Parathyroid adenoma (tissue), 2 donors: ENCODE measurements around the gene SAXO1.

ENCODE experiments used
- H2AFZ ChIP-seq: fragments of 300-600 bp; sonication (generic); one replicate; pipeline ENCODE4 v1.7.0; 2017; ENCODE audit warnings: antibody characterized with exemption, mild to moderate bottlenecking
- H3K27ac ChIP-seq: fragments of 300-600 bp; sonication (generic); one replicate; pipeline ENCODE4 v1.7.0; 2017
- H3K27me3 ChIP-seq: fragments of 300-600 bp; sonication (generic); one replicate; pipeline ENCODE4 v1.7.0; 2017; ENCODE audit warnings: low read length; ENCODE audit not compliant: control insufficient read depth, insufficient read depth
- H3K36me3 ChIP-seq: fragments of 300-600 bp; sonication (generic); one replicate; pipeline ENCODE4 v1.7.0; 2017; ENCODE audit warnings: low read length; ENCODE audit not compliant: control insufficient read depth, insufficient read depth
- H3K4me1 ChIP-seq: fragments of 300-600 bp; sonication (generic); one replicate; pipeline ENCODE4 v1.7.0; 2017; ENCODE audit warnings: control low read depth
- H3K4me2 ChIP-seq: fragments of 300-600 bp; sonication (generic); one replicate; pipeline ENCODE4 v1.7.0; 2017; ENCODE audit warnings: low read length
- H3K4me3 ChIP-seq: fragments of 300-600 bp; sonication (generic); one replicate; pipeline ENCODE4 v1.7.0; 2017; ENCODE audit warnings: low read depth, low read length
- H3K79me2 ChIP-seq: fragments of 300-600 bp; sonication (generic); one replicate; pipeline ENCODE4 v1.7.0; 2017; ENCODE audit warnings: control low read depth
- H3K9ac ChIP-seq: fragments of 300-600 bp; sonication (generic); one replicate; pipeline ENCODE4 v1.7.0; 2017; ENCODE audit warnings: mild to moderate bottlenecking
- H3K9me3 ChIP-seq: fragments of 300-600 bp; sonication (generic); one replicate; pipeline ENCODE4 v1.7.0; 2017; ENCODE audit warnings: low read length; ENCODE audit not compliant: control insufficient read depth
- CTCF ChIP-seq: fragments of 300-600 bp; sonication (generic); IDR thresholded peaks from one replicate; pipeline ENCODE4 v1.7.0; 2017; ENCODE audit warnings: antibody characterized with exemption, mild to moderate bottlenecking
- donor health status: primary hyperparathyroidism.

The SAXO1 gene

GRCh38 chr9:19050637-19051591 lies 17.9 kb upstream of the SAXO1 start:
- no peak for TF ChIP-seq CTCF
- Histone ChIP-seq H3K9ac (no peak overlapping the region), H3K4me2 (peak overlapping the region; percentile 82), H3K4me3 (peak overlapping the region; percentile 1), H3K79me2 (no peaks in the 10 kb centered on the region), H3K9me3 (no peaks in the 10 kb centered on the region), H3K36me3 (no peaks in the 10 kb centered on the region), H3K4me1 (peaks cover 6% of the 10 kb centered on the region), H3K27me3 (no peaks in the 10 kb centered on the region), H3K27ac (no peak overlapping the region), H2AFZ (no peak overlapping the region)

GRCh38 chr9:19049917-19050636 lies 17.1 kb upstream of the SAXO1 start:
- Histone ChIP-seq H3K4me1 (peaks cover 6% of the 10 kb centered on the region), H3K36me3 (no peaks in the 10 kb centered on the region), H3K9me3 (no peaks in the 10 kb centered on the region), H3K9ac (no peak overlapping the region), H3K4me3 (peak overlapping the region; percentile 72), H3K27me3 (no peaks in the 10 kb centered on the region), H3K27ac (peak overlapping the region; percentile 81), H3K79me2 (no peaks in the 10 kb centered on the region), H3K4me2 (peak overlapping the region; percentile 82), H2AFZ (peak overlapping the region; percentile 83)
- no peak for TF ChIP-seq CTCF

GRCh38 chr9:19048966-19049916 lies 16.2 kb upstream of the SAXO1 start, which contains the start of gene RRAGA:
Gene RRAGA (plus strand): TSS chr9:19049427. CDS start chr9:19049660, 233 bp downstream.
- Histone ChIP-seq H2AFZ (peak within 1 kb of the TSS; percentile 83), H3K9ac (no peak within 1 kb of the TSS), H3K27me3 (no peaks in the 10 kb centered on the region), H3K4me1 (peaks cover 6% of the 10 kb centered on the region), H3K4me2 (peak within 1 kb of the TSS; percentile 82), H3K4me3 (peak within 1 kb of the TSS; percentile 72), H3K79me2 (no peaks in the 10 kb centered on the region), H3K36me3 (no peaks in the 10 kb centered on the region), H3K27ac (peak within 1 kb of the TSS; percentile 81), H3K9me3 (no peaks in the 10 kb centered on the region)
- peak; percentile 81 for TF ChIP-seq CTCF

GRCh38 chr9:19036611-19037010 lies 3.6 kb upstream of the SAXO1 start:
- H3K79me2 ChIP-seq: no peaks in the 10 kb centered on the region
- no peaks in the 10 kb centered on the region for H3K9me3 ChIP-seq
- no peak overlapping the region for H3K4me2 ChIP-seq
- no peak overlapping the region for H3K9ac ChIP-seq
- no peaks in the 10 kb centered on the region for H3K27me3 ChIP-seq
- H3K36me3 ChIP-seq: no peaks in the 10 kb centered on the region
- no peak overlapping the region for H3K27ac ChIP-seq
- no peak for TF ChIP-seq CTCF
- H3K4me3 ChIP-seq: no peak overlapping the region
- no peaks in the 10 kb centered on the region for H3K4me1 ChIP-seq
- H2AFZ ChIP-seq: no peak overlapping the region
